GM19324 (cell line): ENCODE data around the gene TSPAN1.
"Not testable (repeated sequence)": the region's sequence is repeated elsewhere in the genome, so short reads cannot be mapped to it uniquely, and the experiment has no call there.

Experiments used
- ATAC-seq: cut with Tn5 transposase; IDR thresholded peaks from one replicate; pipeline ENCODE4 v1.9.1; 2021; ENCODE audit warnings: mild to moderate bottlenecking, moderate library complexity; ENCODE audit not compliant: unreplicated experiment, low FRiP score

The TSPAN1 gene

GRCh38 chr1:46205791-46206190 lies 30.9 kb downstream of the TSPAN1 start:
- no peak for ATAC-seq

GRCh38 chr1:46206399-46206798 lies 31.5 kb downstream of the TSPAN1 start:
- no peak for ATAC-seq

GRCh38 chr1:46210561-46210960 lies 35.7 kb downstream of the TSPAN1 start:
- no peak for ATAC-seq

- ATAC-seq = no peak
These were observed 36.2 kb downstream of the TSPAN1 start for GRCh38 chr1:46211051-46211450.

GRCh38 chr1:46215504-46215903 lies 40.6 kb downstream of the TSPAN1 start:
- ATAC-seq = no peak

- ATAC-seq = no peak
These were observed 43.6 kb downstream of the TSPAN1 start for GRCh38 chr1:46218443-46218842.

- ATAC-seq = no peak
These were observed 44.9 kb downstream of the TSPAN1 start for GRCh38 chr1:46219551-46220520.

- no peak for ATAC-seq
These were observed 45.9 kb downstream of the TSPAN1 start for GRCh38 chr1:46220808-46221207.

- ATAC-seq = no peak
These were observed 46.9 kb downstream of the TSPAN1 start for GRCh38 chr1:46221749-46222148.

GRCh38 chr1:46223055-46223454 lies 48.2 kb downstream of the TSPAN1 start:
- ATAC-seq = not testable (repeated sequence)

- no peak for ATAC-seq
These were observed 48.6 kb downstream of the TSPAN1 start for GRCh38 chr1:46223472-46223943.

GRCh38 chr1:46224966-46225365 lies 50.1 kb downstream of the TSPAN1 start:
- ATAC-seq = no peak

GRCh38 chr1:46231231-46231630 lies 56.3 kb downstream of the TSPAN1 start:
- not testable (repeated sequence) for ATAC-seq
